H54 (cell line): ENCODE measurements around the gene LRRC63.
"Not testable (repeated sequence)": the region's sequence is repeated elsewhere in the genome, so short reads cannot be mapped to it uniquely, and the experiment has no call there.

Experiments
- DNase-seq: peaks from one replicate; pipeline ENCODE4 v3.0.0; 2011; ENCODE audit warnings: low spot score, mixed read lengths; ENCODE audit not compliant: insufficient read length
- FAIRE-seq: peaks from 3 replicates; lab custom pipeline; 2011; peaks lifted over from hg19 to GRCh38; lab: Jason Lieb, UNC
- POLR2A ChIP-seq: IDR thresholded peaks from 2 replicates; pipeline ENCODE4 v1.6.1; 2011; ENCODE audit warnings: low read depth, mild to moderate bottlenecking, low read length

Gene LRRC63

GRCh38 chr13:46265292-46265691 lies 53.6 kb downstream of the LRRC63 start:
- TF ChIP-seq POLR2A: no peak
- FAIRE-seq (no peak), DNase-seq (no peak)

GRCh38 chr13:46267166-46267565 lies 55.4 kb downstream of the LRRC63 start:
- FAIRE-seq (no peak), DNase-seq (no peak)
- TF ChIP-seq POLR2A: no peak

- FAIRE-seq (no peak), DNase-seq (no peak)
- TF ChIP-seq POLR2A: no peak
Measured at GRCh38 chr13:46270416-46270815, 58.7 kb downstream of the LRRC63 start.

GRCh38 chr13:46274094-46274698 lies 62.5 kb downstream of the LRRC63 start:
- FAIRE-seq: no peak
- no peak for DNase-seq
- TF ChIP-seq POLR2A: no peak

- DNase-seq: no peak
- no peak for TF ChIP-seq POLR2A
Measured at GRCh38 chr13:46278474-46278873, 66.7 kb downstream of the LRRC63 start.

GRCh38 chr13:46281779-46282178 lies 70.1 kb downstream of the LRRC63 start:
- FAIRE-seq (no peak), DNase-seq (no peak)
- TF ChIP-seq POLR2A: no peak

More at GRCh38 chr13:46278474-46278873, 66.7 kb downstream of the LRRC63 start:
- FAIRE-seq: no peak

- FAIRE-seq: not testable (repeated sequence)
Measured at GRCh38 chr13:46283912-46284824, 72.4 kb downstream of the LRRC63 start.

GRCh38 chr13:46286972-46287371 lies 75.2 kb downstream of the LRRC63 start:
- DNase-seq (no peak), FAIRE-seq (no peak)
- no peak for TF ChIP-seq POLR2A

More at GRCh38 chr13:46283912-46284824, 72.4 kb downstream of the LRRC63 start:
- DNase-seq: not testable (repeated sequence)

GRCh38 chr13:46288570-46289259 lies 77.0 kb downstream of the LRRC63 start:
- FAIRE-seq: no peak
- no peak for DNase-seq

GRCh38 chr13:46289260-46289955 lies 77.7 kb downstream of the LRRC63 start:
- no peak for FAIRE-seq
- no peak for TF ChIP-seq POLR2A
- no peak for DNase-seq

More at GRCh38 chr13:46288570-46289259, 77.0 kb downstream of the LRRC63 start:
- no peak for TF ChIP-seq POLR2A

GRCh38 chr13:46290434-46290833 lies 78.7 kb downstream of the LRRC63 start:
- TF ChIP-seq POLR2A: no peak
- DNase-seq: no peak
- no peak for FAIRE-seq

- FAIRE-seq: no peak
- no peak for TF ChIP-seq POLR2A
- no peak for DNase-seq
Measured at GRCh38 chr13:46293436-46293835, 81.7 kb downstream of the LRRC63 start.

- DNase-seq: no peak
- TF ChIP-seq POLR2A: no peak
- no peak for FAIRE-seq
Measured at GRCh38 chr13:46295491-46296114, 83.9 kb downstream of the LRRC63 start.
